Dermis blood vessel endothelial cell (primary cell): ENCODE results near the gene FAM120A. TPM values are rescaled to one million over a fixed set of nuclear protein-coding genes. Genes with fewer than 3 reads are reported as not detected.

ENCODE experiments used
- DNase-seq: peaks from one replicate; pipeline ENCODE4 v3.0.0; 2010
- total RNA-seq: library from RNA; depleted of rRNA; stranded (reverse); fragments of >200 nt; gene quantifications from 2 replicates; pipeline ENCODE4 v1.2.3, GENCODE V29; 2014

Gene FAM120A
- total RNA-seq, 1 donor from 2014 or later: 86.4 TPM

DNA sequence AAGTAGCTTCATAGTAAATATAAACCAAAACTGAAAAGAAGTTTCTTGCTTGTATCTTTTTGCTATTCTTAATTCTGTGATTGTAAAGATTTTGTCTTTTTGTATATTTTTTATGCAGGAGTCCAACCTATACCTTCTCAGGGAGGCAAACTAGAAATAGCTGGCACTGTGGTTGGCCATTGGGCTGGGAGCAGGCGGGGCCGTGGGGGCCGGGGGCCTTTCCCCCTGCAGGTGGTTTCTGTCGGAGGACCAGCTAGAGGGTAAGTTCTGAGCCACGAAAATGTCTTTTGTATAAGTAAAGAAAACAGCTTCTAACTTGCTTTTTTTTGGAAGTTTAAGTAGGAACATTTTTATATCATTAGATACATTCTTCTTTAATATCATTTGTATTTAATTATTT, 109.5 kb downstream of the FAM120A start:
- DNase-seq: no peak

DNA sequence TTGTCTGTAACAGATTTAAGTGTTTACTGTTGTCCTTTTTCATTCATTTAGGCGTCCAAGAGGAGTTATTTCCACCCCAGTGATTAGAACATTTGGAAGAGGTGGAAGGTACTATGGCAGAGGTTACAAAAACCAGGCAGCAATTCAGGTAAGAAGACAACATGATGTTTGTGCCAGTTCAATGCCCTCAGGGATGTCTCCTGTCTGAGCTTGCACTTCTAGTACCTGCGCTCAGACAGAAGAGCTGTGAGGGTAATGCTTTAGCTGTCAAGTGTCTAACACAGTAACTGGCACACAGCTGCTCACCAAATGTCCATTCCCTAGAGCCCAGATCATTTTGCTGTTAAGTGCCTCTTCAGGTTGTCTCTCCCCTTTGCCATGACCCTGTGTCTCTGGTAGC, 110.7 kb downstream of the FAM120A start:
- DNase-seq: no peak

DNA sequence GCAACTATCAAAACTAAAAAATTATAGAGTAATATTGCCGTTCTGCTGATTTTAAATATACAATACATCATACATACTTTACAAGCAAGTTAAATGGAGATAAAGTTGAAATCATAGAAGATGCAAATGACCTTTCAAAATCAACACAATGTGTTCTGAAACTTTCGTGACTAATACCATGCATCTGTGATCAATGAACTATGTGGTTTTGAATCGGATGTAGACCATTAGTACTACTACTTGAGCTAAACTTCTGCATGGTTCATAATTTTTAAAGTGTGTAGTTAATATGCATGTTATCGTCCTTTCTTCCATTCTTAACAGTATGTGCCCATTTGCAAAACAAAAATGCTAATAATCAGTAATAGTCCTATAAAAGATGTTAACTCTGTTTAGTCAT, 113.6 kb downstream of the FAM120A start:
- DNase-seq: no peak

DNA sequence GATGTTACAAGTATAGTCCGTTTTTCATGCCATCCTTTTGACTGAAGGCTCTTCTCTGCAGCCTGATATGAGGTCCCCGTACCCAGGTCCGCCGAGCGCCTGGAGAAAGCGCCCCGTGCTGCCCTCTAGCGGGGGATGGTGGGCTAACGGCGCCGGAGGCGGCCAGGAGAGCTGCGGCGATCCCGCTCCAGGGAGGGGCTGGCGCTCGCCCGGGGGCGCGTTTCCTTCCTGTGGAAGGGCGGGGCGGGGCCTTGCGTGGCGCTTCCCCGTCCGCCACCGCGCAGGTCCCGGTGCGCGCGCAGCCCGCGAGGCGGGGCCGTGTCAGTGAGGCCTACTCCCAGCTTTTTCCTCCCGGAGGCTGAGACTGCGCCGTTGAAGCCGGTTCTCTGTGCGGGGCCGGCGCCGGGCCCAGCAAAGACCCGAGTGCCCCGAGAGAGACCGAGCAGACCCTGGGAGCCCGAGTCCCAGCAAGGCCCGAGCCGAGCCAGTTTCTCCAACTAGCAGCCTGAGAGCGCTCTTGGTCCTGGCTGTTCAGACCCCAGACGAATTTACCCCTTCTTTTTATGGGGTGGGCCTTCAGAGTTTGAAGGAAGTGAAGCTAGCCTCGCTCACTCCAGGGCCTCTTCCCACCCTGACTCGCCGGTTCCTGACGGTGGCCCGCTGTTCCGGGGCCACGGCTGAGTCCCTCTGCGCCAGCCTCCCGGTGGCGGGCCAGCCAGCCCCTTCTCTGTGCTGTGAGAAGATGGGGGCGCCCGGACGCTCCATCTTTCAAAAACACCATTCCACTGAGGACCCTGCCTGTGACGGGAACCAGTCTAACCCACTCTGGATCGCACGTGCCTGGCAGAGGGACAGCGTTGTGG, 115.2 kb downstream of the FAM120A start:
- DNase-seq: peak; percentile 98

DNA sequence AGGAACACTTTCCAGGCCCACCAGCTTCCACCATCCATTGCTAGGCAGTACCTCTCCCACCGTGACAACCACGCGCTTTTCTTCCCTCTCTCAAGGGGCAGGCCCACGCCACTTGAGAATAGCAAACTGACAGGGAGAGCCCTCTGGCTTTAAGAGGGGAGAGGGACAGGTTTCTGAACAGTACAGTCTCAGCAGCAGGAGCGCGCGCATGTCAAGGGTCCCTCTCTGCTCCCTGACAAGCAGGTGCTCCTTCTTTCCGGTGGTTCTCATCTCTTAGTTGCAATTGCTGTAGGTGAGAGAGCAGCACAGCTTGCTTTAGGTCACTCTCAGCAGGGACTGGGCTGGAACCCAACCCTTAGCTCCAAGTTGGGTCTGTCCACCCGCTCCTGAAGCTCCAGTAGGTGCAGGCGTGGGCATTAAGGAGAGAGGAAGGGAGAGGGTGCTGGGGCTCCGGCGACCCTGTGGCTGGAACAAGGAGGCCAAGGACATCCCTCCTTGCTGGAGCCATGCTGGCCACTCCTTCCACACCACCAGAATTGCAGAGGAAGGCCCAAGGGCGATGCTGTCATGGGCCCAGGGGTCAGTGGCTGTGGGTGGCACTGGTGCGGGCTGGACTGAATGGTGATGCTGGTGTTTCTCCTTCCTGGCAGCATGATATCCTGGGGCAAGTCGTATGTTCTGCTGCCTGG, 115.9 kb downstream of the FAM120A start:
- DNase-seq: peak; percentile 17

DNA sequence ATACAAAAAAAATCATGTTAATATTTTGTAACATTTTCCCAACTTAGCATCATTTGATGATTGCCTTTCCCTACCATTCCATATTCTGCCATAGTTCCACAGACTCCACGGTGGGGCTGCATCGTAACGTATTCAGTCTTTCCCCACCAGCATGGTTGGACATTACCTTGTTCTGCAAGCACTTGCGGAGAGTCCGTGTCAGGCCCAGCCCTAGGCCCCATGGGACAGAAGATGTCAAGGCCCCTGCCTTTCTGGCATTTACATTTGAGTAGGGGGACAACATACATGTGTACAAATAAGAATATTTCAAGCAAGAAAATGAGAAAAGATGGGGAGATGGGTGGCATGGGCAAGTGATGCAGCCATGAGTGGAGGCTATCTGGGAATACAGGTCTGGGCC, 116.7 kb downstream of the FAM120A start:
- DNase-seq: no peak

DNA sequence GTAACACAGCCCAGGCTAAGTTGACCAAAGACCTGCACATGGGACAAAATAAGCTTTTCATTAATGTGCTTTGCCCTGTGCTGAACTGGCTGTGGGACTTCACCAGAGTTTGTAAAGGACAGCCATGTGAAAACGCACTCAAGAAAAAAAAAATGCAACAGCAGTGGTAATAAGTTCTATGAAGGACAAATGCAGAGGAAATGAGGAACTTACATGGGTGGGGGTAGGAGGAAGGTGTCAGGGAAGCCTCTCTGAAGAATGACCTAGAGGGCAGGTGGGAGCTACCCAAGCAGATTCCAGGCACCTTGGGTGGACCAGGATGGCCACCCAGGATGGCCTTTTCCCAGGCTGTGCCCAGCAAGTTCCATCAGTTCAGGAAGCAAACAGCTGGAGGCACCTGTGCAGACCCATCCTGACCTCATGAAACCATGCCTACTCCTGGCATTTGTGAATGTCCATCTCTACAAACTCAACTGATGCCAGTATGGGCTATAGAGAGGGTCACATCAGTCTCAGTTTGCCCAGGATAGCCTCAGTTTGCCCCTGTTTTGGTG, 118.2 kb downstream of the FAM120A start:
- no peak for DNase-seq

DNA sequence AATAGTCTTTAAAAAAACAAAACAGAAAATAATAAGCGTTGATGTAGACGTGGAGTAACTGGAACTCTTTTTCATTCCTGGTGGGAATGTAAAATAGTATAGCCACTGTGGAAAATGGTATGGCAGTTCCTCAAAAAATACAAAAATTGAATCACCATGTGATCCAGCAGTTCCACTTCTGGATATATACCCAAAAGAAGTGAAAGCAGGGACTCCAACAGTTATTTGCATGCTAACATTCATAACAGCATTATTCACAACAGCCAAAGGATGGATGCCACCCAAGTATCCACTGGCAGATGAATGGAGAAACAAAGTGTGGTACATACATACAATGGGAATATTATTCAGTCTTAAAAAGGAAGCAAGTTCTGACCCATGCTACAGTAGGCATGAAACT, 120.7 kb downstream of the FAM120A start:
- no peak for DNase-seq

DNA sequence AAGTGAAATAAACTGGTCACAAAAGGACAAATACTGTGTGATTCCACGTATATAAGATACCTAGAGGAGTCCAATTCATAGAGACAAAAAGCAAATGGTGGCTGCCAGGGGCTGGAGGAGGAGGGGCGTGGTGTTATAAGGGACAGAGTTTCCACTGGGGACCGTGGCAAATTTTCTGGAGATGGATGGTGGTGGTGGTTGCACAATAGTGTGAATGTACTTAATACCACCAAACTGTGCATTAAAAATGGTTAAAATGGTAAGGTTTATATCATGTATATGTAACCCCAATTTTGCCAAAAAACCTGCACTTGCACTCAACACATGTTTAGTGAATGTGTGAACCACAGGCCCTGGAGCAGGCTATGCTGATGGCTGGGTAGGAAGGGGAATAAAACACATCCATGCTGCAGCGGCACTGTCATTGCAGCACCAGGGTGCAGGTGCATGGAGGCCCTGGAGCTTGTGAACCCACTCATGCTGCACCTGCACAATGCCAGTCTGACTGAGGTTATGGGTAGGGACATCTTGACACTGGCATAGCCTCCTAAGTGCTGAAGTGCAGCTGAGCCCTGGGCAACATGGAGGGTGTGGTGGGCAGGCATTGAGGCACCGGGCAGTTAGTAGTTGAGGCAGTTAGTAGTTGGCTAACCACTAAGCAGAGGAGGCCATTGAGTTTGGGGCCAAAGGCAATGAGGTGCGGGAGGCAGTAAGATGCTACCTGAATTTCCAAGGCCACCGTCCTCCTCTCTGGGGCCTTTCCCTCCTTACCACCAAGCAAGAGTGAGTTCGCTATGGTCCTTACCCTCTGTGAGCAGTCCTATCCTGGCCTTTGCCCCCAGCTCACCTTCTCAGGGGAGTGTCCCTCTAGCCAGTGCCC, 121.4 kb downstream of the FAM120A start:
- no peak for DNase-seq

DNA sequence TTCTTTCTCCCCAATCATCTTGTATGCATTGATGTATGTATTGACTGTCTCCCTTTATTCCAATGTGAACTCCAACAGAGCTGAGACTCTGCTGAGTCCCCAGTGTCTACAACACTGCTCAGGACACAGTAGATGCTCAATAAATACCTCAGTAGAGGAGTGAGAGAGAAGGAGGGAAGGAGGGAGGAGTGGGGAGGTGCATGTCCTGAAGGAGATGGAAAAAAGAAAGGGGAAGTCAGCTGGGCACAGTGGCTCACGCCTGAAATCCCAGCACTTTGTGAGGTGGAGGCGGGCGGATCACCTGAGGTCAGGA, 122.0 kb downstream of the FAM120A start:
- DNase-seq: no peak

DNA sequence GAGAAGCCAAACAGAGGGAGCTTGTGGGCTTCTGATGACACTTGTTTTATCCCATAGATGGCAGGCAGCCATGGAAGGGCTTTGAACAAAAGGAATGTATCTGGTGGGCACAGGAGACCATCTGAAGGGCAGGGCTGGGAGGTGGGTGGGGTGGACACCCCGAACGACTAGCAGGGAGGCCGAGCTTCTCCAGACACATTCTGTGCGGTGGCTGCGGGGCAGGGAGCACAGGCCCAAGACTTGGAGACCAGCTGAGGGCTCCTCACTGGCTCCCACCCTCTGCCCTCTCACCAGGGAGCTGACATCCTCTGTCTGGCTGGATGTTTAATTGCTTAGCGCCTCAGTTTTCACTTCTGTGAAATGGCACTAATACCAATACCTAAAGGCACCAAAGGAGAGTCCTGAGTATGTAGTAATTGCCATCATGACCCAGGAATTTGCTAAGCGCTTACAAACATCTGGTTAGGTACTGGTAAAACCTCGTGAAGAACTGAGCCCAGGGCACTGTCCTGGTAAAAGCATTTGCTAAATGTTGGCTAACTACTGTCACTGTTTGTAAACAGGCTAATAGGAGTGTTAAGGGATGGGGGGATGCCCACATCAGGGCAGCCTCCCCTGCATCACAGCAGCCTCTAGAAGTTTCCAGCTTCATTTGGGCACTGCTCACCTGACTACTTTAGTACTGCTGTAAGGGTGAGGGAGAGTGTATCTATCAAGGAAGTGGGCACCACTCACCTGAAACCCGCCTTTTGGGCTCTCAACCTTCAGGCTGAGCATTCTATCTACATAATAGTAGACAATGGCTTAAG, 122.8 kb downstream of the FAM120A start:
- no peak for DNase-seq

DNA sequence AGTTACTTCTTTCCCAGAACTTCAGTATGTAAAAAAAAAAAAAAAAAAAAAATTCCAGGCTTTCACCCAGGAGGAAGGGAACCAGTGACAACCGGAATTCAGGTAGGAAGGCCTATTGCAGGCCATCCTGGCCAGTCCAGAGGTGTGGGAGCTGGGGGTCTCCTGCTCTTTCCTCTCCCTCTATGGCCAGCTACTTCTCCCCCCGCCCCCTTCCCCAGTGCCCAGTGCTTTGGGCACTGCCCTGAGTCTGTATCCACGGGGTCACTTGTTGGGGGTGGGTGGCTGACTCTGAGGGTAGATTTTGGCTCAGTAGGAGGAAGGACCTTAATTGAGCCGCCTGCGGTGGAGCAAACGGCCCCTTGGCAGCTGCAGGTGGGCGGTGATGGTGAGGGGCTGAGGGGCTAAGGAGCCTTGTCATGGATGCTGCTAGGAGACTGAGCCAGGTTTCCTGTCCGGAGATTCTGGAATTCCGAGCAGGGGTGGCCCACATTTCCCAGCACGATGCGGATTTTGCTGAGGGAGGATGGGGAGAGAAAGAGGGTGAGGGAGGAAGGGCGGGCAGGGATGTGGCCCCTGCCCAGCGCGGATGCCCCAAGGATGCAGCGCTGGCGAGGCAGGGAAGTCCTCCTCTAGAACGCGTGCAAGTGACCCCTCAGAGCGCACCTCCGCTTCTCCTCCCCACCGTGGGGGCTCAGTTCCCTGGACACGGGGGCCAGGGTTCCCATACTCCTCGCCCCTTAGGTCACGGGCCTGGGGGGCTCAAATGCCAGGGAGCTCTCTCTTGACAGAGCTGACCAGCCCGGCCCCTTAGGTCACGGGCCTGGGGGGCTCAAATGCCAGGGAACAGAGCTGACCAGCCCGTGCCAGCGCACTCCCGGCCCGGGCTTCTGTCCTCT, 123.7 kb downstream of the FAM120A start:
- DNase-seq: peak; percentile 13

DNA sequence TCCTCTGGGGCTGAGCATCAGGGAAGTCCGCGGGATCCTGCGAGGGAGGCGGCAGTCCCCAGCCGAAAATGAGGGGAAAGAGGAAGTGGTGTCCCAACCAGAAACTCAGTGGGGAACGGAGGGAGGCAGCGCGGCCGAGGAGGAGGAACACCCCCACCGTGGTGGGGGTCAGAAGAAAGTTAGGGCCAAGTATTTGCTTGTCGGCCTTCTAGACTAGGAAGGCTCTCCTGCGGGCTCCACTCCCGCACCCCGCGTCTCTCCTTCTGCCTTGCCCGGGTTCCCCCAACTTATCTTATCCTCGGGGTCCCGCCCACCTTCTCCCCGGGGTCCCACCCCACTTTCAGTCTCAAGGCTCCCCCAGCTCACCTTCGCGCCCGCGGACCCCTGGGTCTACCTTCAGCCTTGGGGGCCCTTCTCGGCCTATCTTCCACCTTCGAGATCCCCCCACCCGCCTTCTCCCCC, 124.3 kb downstream of the FAM120A start:
- peak; percentile 40 for DNase-seq

DNA sequence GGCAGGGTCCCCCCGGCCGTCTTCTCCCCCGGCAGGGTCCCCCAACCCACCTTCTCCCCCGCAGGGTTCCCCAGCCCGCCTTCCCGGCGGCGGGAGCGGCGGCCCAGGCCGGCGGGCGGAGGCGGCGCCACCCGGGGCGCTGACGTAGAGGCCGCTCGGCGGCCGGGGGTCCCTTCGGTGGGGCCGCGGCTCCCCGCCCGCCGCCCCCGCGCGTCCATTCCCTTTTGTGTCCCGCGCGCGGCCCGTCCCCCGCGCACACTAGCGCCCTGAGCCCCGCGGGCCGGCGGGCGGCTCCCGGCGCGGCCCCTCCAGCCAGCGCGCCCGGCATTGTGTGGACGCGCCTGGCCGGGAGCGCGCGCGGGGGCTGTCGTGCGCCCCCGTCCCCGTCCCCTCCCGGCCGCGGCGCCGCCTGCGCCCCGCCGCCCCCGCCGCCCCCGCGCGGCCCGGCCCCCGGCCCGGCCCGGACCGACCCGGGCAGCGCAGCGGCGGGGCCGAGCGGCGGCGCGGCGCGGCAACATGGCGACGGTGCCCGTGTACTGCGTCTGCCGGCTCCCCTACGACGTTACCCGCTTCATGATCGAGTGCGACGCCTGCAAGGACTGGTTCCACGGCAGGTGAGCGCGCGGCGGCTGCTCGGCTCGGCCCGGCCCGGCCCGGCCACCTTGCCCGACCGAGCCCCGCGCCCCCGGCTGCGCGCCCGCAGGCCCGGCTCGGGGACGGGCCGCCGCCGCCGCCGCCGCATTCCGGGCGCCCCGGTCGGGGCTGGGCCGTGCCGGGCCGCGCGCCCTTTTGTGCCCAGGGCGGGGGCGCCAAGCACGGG, 125.0 kb downstream of the FAM120A start, which contains the start of gene PHF2:
Gene PHF2, plus strand, starts transcription at position 327 of the 820 bp plus-strand sequence. Its CDS starts 190 bp downstream, at position 517.
- DNase-seq: peak; percentile 44

DNA sequence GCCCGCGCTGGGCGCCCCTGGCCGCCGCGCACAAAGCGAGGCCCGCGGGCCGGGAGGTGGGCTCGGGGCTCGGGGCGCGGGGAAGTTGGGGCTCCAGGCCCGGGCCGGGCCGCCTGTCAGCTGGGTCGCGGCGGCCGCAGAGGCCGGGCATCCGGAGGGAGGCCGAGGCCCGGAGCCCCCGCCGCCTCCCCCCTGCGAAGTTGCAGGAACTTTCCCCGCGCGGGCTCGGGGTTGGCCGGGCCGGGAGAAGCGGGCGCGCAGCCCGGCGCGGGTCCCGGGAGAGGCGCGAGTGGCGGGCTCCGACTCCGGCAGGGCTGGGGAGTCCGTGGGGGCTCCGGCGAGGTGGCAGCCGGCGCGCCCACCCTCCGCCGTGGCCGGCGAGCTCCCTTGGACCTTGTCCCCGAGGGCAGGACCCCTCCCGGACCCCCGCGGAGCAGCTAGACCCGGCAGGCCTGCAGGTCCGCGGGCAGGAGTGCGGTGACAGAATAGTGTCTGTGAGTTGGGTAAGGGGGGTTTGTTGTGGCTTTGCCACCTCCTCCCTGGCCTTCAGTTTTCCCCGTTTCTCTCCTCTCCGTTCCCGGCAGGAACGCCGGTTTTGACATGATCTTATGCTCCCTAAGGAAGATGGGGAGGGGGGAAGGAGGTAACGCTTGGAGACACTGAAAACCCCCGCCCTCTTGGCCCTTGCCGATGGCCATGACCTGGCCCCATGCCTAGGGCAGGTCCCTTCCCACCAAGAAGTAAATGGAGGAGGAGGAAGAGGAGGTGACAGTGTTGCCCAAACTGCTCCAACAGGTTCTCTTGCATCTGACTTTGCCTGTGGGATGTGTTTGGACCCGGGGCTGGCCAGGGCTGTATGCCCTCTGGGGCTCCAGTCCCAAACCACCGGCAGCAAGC, 125.8 kb downstream of the FAM120A start:
- peak; percentile 48 for DNase-seq

DNA sequence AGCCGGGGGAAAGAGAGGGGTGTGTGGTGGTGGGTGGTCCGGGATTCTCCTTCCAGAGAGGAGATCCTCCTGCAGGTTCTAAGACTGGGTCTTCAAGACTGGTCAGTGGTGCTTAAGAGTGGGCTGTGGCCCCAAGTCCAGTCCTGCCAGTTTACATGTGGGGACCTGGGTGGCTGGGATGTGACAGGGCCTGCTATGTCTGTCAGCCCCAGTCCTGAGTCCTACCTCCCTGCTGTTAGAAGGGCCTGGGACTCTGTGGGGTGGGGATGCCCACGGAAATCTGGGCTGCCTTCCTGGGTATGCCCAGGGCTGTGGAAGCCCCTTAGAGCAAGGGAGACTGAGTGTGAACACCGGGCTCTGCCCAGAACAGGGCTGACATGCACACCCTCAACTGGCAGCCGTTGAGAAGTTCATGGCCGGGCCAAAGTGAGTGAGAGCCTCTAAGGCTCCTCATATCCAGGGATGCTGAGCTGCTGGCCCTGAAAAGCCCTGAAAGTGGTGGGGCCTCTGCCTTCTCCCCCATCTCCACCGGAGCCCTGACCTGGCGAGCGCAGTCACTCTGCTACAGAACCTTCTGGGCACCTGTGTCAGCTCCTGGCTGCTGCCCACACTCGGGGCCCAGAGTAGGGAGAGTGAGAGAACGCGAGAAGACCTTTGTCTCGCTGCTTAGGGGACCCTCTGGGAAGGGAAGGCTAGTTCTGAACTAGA, 126.6 kb downstream of the FAM120A start:
- peak; percentile 30 for DNase-seq

DNA sequence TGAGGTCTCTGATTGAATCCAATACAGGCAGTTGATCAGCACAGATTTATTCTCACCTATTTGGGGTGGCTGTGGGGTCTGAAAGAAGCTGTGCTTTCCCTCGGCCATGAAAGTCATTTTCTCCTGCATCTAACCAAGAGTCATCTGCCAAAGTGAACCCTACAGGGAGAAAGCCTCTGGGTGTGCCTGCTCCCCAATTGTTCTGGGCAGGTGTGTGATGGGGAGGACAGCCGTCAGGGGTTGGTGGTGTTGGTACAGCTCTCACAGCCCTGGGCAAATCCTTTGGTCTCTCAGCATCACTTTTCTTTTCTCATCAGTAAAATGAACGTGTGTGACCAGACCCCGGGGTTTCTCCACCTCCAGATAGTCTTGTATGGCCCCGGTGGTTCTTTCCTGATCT, 127.4 kb downstream of the FAM120A start:
- DNase-seq: no peak
